Activated T-cell treated with anti-CD3 and anti-CD28 coated beads for 48 hours (primary cell): ENCODE measurements around the gene PLA2G3.
"Not testable (repeated sequence)": the region's sequence is repeated elsewhere in the genome, so short reads cannot be mapped to it uniquely, and the experiment has no call there.

Experiments used
- DNase-seq: peaks from one replicate; pipeline ENCODE4 v3.0.0-alpha.2; 2020; ENCODE audit warnings: low read depth

PLA2G3 gene

DNA sequence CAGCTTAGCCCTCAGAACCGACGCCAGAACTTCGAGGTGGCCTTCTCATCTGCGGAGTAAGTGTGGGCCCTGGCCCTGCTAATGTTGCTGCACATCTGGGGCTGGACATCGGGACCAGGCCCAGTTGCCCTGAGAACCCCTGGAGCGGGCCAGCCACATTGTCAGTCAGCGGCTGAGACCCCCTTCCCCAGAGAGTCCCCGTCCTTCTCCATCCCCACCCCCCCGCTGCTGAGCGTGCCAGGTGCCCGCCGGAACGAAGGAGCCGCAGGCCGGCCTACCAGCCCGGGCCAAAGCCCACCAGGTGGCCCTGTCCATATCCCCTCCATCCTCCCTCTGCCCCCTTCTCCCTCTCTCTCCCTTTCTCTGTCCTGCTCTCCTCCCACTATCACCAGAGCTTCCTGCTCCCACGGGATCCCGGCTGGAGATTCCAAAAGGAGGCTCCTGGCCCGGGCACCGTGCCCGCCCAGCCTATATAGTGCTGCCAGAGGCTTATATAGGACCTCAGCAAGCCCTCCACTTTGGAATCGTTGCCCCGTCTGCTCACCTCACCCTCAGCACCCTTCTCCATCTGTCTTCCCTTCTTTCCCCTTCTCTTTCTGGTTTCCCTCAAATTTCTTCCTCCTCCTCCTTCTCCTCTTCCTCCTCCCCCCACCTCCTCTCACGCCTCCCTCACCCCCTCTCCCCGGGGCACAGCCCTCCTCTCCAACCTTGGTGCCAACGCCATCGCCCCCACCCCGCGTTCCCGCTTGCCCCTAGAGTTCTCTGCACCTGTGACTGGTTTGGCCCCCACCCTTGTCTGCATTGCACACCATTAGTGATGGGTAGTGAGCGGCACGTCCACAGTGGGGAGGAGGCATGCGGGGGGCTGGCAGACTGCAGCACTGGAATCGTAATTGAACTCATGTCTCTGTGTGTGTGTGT is 40.2 kb downstream of the PLA2G3 start:
- DNase-seq: no peak

DNA sequence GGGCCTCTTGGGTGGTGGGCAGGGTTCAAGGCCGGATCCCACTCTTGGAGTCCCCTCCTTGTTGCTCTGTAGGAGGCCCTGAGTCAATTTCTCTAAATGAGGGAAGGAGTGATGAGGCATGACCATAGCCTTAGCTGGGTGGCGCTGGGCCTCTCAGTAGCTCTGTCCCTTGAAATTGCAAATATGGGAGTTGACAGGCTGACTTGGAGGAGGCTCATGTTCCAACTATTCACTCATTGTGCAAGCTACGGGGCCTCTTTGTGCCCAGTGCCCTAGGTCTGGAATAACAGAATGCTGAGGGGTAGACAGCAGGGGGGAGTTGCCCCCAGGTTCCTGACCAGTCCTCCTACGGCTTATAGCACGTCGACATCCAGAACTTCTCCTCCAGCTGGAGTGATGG is 40.9 kb downstream of the PLA2G3 start:
- DNase-seq: no peak

DNA sequence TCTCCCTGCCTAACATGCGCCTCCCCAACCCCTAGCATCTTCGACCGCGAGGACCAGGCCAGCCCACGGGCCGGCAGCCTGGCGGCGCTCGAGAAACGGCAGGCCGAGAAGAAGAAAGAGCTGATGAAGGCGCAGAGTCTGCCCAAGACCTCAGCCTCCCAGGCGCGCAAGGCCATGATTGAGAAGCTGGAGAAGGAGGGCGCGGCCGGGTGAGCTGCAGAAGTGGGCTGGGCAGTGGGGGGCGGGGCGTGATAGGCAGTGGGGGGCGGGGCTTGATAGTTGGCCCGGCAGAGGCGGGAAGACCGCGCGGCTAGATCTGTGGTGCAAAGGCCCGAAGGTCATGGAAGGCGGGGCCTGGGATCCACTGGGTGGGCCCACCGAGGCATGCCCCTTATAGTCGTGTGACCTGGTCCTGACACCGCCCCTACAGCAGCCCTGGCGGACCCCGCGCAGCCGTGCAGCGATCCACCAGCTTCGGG is 41.6 kb downstream of the PLA2G3 start:
- no peak for DNase-seq

DNA sequence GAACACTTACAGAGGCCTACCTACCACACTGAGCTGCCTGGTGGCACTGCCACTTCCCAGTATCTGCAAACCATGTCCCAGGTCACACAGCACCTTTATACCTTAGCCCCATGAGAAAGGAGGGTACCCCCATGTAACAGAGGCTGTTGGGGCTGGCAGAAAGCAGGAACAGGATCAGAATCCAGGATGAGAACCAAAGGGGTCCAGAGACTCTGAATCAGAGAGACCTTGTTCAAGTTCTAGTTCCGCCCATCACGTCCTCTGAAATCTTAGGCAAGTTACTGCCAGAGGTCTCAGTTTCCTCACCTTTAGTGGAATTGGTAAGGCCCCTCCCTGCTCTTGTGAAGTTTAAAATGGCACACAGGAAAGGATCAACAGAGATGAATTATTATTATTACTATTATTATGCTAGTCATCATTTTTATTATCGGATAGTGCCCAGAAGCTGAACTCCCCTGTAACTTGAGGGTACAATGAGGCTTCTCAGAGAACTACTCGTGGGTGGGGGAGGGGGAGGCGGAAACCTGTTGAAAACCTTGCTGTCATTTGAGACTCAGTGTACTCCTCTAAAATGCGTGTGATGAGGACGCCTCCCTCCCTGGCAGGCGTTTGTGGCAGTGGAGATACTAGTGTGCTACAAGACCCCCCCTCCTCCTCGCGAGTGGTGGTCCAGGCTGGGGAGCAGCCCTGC is 42.2 kb downstream of the PLA2G3 start:
- DNase-seq: no peak

DNA sequence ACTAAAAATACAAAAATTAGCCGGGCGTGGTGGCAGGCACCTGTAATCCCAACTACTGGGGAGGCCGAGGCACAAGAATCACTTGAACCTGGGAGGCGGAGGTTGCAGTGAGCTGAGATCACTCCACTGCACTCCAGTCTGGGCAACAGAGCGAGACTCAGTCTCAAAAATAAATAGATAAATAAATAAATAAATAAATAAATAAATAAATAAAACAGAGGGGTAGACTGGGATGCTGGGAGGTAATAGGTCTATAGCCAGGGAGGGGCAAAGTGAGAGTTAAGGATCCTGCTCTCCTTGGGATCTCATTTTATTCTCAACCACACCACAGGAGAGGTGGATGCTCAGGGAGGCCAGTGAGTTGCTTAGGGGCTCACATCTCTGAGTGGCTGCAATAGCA is 42.8 kb downstream of the PLA2G3 start:
- not testable (repeated sequence) for DNase-seq

DNA sequence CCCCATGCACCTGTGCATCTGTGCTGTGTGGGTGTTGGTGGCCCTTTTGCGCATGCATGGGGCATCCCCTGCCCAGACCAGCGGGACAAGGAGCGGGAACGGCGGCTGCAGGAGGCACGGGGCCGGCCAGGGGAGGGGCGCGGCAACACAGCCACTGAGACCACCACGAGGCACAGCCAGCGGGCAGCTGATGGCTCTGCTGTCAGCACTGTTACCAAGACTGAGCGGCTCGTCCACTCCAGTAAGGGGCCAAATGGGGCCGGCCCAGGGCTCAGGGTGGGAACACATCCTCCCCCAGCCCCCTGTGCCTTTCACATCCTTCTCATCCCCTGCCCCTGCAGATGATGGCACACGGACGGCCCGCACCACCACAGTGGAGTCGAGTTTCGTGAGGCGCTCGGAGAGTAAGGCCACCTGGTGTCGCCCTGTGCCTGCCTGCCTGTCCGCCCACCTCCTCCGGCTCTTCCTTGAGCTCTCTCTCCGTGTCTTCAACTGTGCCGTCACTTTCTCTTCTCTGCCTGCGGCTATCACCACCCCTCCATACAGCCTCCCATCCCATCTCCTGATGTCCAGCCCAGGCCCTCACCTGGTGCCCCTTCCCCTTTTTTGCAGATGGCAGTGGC is 43.5 kb downstream of the PLA2G3 start:
- no peak for DNase-seq

DNA sequence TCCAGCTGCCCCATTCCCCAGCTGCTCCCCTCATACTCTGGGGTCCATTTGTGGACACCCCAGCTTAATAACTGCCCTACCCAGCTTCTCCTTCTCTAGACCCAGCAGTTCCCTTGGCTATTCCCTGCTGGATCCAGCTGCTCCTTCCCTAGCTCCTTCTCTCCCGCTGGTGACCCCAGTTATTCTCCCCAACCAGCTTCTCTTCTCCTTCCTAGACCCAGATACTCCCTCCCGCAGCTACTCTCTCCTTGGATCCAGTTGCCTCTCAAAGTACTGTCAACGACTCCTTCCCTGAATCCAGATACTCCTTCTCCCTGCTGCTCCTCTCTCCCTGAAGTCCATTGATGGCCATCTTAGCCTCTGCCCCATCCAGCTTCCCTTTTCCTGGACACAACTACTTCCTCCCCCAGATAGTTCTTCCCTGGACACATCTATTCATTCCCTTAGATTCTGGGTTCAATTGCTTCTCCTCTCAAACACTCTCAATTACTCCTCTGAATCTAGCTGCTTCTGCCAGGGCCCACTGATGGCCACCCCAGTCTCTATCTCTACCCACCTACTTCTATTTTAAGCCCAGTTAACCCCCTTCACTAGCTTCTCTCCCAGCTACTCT is 44.6 kb downstream of the PLA2G3 start:
- no peak for DNase-seq

DNA sequence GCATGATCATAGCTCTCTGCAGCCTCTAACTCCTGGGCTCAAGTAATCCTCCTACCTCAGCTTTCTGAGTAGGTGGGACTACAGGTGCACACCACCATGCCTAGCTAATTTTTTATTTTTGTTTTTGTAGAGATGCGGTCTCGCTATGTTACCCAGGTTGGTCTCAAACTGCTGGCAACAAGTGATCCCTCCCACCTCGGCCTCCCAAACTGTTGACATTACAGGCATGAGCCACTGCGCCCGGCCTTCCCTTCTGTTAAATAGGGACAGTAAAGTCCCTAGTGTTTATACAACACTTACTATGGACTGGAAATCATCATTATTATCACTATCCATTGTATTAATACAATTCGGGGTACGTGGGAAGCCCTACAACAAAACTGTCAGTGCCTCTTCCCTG is 45.6 kb downstream of the PLA2G3 start:
- no peak for DNase-seq

DNA sequence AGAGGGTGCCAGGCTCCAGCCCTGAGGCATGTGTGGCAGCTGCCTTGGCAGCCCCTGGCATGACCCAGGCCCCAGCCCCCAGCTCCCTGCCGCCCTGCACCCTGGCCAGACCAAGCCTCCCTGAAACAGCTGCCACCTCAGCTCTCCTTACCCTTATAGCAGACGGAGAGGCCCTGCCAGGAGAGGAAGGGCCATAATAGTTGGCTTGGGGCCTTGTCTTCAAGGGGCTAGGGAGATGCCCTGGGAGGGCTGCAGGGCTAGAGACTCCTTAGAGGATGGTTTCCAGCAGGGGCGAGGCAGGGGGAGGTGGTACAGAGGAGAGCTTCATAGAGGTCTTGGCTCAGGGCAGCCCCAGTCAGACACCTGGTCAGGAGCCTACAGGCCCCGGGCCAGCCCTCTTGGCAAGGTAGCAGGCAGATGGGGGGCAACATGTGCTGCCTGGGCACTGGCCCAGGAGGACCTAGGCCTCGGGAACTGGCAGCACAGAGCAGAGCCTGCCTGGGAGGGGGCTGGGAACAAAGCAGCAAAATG is 46.2 kb downstream of the PLA2G3 start:
- no peak for DNase-seq

DNA sequence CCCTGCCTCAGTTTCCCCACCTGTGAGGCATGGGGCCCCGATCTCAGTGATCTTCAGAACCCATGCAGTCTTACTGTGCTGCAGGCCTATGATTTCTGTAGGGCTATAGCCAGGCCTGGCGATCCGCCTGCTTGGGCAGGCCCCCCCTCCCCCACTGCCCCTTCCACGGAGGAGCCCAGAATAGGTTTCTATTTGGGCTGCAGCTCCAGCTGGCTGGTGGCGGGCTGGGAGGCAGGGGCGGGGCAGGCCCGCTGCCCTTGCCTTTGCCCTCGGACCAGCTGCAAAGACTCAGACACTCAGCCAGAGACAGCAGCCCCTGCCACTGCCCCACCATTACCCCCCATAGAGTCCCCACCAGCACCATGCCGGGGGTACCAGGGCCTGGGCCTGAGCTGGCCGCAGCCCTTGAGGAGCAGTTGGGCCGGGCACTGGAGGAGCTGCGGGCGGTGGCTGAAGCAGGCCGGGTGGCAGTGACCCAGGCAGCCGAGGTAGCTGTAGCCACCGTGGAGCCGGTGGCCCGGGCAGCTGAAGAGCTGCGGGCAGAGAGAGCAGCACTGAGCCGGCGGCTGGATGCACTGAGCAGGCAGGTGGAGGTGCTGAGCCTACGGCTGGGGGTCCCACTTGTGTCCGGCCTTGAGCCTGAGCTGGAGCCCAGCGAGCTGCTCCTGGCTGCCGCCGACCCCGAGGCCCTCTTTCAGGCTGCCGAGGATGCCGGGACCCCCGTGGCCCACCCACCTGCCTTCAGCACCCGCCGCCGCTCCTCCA is 47.0 kb downstream of the PLA2G3 start:
- DNase-seq: no peak

DNA sequence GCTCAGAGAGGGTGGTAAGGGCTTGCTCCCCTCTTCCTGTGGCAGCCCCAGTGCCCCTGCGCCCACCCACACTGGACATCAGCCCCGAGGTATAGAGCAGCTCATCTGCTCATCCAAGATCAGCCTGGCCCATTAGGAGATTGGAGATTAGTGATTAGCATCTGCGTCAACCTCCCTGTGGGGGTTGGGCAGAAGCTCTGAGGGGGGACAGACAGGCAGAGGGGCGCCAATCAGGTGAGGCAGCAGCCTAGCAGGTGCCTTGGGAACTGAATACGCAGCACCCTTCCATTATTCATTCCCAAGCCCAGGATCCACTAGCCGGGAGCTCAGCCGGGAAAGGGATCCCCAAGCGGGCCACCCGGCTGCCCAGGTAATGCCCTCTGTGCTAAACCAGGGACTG is 48.1 kb downstream of the PLA2G3 start:
- DNase-seq: no peak

DNA sequence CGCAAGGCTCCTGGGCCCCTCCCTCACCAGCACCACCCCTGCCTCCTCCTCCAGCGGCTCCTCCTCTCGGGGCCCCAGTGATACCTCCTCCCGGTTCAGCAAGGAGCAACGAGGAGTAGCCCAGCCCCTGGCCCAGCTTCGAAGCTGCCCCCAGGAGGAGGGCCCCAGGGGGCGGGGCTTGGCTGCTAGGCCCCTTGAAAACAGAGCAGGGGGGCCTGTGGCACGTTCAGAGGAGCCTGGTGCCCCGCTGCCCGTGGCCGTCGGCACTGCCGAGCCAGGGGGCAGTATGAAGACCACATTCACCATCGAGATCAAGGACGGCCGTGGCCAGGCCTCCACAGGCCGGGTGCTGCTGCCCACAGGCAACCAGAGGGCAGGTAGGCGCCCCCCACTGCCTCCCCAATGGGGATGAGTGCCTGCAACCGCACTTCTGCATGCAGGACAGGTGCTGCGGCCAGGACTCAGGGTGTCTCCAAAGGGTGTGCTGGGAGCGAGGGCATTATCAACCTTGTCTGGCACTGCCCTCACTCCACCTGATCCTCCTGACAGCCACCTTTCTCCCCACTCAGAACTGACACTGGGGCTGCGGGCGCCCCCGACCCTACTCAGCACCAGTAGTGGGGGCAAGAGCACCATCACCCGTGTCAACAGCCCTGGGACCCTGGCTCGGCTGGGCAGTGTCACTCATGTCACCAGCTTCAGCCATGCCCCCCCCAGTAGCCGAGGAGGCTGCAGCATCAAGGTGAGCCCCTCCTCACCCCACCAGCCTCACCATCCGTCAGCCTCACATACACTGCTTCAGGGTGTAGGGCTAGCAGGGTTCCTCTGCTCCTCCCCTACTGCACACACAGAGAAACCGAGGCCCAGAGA is 49.0 kb downstream of the PLA2G3 start:
- DNase-seq: no peak

DNA sequence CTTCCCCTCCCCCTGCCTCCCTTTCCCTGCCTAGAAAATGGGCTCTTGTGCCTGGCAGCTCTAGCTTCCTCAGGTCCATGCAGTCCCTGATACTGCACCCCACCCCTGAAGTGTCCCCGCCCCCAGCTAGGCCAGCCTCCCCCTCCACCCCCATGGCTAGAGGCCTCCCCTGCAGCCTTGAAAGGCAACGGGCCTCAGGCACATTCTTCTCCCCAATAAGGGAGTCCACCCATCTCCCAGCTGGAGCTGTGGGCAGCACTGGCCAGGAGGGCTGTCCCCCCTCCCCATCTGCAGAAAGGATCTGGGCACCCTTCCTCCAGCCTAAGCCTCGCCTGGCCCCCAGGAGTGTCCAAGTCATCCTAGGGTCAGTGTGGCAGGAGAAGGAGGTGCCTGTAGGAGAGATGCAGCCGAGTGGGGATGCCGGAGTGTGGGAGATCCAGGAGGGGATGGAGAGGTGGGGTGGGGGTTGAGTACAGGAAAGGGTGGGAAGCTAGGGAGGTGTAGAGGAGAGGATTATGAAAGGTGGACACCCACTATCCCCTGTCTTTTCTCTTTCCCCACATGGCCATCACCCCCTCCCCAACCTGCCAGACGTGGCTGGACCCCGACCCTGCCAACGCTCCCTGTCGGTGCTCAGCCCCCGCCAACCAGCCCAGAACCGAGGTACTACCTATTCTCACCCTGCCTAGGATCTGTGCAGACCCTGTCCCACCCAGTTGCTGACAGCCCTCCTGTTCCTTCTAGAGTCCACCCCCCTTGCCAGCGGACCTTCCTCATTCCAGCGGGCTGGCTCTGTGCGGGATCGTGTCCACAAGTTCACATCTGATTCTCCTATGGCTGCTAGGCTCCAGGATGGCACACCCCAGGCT is 49.9 kb downstream of the PLA2G3 start:
- no peak for DNase-seq

DNA sequence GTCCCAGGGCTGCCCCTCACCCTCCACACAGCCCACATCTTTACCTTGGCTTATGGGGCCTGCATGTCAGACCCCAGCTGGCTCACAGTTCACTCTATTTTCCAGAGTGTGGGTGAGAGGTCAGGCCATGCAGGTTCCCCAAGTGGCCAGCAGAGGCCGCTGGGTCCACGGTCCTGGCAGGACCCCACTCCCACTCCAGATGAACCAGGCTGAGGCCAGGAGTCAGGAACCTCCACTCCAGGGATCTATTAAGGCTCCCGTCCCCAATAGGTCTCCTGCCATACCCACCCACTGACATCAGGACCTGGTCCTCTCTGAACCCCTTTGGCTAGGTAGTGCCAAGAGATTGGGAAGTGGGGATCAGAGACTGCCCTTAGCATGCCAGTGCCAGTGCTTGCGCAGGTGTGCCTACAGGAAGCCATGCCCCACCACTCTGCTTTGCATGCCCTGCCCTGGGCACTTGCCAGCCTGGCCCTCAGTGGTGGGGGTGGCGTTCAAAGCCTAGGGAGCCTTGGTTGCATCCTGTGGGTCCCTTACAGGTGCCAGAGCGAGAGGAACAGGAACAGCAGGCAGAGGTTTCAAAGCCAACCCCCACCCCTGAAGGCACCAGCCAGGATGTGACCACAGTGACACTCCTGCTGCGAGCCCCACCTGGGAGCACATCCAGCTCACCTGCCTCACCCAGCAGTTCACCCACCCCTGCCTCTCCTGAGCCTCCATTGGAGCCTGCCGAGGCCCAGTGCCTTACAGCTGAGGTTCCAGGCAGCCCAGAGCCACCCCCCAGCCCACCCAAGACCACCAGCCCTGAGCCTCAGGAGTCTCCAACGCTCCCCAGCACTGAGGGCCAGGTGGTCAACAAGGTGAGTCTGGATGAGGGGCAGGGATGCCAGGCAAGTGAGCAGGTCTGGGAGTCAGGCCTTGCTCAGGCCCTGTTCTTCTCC is 50.9 kb downstream of the PLA2G3 start:
- no peak for DNase-seq

DNA sequence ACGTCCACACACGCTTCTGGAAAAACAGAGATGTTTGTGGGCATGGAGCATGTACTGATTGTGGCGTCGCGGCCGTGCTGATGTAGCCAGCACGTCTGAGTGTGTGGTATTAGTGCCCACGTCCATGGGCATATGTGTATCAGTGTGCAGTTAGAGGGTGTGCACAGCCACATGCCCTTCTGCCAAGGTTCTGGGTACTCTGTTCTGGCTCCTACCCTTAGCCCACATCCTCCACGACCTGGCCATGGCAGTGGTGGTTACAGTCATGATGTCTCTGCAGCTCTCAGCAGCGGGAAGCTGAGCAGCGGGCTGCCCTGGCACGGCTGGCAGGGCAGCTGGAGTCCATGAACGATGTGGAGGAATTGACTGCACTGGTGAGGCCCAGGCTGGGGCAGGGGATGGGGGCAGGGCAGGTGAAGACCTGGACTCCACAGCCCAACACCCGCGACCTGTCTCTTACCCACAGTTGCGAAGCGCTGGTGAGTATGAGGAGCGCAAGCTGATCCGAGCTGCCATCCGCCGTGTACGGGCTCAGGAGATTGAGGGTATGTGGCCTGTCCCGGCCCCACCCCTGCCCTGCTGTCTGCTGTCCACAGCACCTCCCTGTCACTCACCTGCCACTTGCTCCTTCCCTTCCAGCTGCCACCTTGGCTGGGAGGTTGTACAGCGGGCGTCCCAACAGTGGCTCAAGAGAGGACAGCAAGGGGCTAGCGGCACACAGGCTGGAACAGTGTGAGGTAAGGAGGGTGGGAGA is 51.9 kb downstream of the PLA2G3 start:
- no peak for DNase-seq

DNA sequence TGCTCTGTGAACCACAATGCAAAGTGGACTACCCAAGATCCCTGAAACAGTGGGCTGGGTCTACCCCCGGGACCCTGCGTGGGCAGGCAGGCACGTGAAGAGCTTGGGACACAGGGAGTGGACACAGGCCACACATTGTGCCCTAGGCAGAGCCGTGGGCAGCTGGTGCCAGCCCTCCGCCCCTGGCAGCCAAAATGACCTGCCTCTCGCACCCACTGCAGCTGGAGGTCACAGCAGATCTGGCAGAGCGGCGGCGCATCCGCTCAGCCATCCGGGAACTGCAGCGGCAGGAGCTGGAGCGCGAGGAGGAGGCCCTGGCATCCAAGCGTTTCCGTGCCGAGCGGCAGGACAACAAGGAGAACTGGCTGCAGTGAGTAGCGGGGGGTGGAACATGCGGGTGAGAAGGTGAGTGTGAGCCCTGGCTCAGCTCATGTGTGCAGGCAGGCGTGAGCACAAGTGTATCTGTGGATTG is 52.5 kb downstream of the PLA2G3 start:
- no peak for DNase-seq

DNA sequence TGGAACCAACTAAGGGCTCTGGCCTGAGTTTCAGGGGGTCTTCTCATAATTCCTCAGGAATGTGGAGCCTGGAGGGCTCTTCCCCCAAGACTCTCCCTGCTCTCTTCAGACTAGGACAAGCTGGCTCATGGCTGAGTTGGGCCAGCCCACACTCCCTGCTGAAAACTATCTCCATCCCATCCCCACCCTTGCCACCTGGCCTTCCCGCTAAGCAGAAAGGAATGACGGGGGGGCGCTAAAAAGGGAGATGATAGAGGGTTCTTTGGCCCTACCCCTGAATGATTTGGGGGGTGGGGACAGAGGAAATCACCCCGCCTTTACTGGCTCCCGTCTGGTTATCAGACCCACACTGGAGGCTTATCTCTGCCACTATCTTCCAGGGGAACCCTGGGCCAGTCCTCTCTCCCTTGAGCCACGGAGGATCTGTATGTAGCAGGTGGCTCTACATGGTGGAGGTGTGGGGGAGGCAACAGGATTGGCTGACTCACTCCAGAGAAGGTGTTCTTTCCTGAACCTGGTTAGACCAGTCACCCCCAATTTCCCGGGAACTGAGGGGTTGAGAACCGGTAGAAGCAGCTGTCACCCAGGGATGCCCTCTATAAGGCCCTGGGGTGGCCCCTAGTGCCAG is 53.5 kb downstream of the PLA2G3 start:
- DNase-seq: no peak
